Activated CD4-positive, CD25-positive, alpha-beta regulatory T cell treated with anti-CD3 and anti-CD28 coated beads, Interleukin-2, amount 50 U/mL, for 72 hours (primary cell): ENCODE results near the gene SBNO1.

ENCODE experiments used
- DNase-seq: peaks from one replicate; pipeline ENCODE4 v3.0.0; 2021

Gene SBNO1

GRCh38 chr12:123242116-123242904 is 122.3 kb downstream of the SBNO1 start:
- DNase-seq = no peak
